ENCODE results near the gene P2RY6.
"Not testable (repeated sequence)": the region's sequence is repeated elsewhere in the genome, so short reads cannot be mapped to it uniquely, and the experiment has no call there.

The P2RY6 gene, protein sequence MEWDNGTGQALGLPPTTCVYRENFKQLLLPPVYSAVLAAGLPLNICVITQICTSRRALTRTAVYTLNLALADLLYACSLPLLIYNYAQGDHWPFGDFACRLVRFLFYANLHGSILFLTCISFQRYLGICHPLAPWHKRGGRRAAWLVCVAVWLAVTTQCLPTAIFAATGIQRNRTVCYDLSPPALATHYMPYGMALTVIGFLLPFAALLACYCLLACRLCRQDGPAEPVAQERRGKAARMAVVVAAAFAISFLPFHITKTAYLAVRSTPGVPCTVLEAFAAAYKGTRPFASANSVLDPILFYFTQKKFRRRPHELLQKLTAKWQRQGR

DNA sequence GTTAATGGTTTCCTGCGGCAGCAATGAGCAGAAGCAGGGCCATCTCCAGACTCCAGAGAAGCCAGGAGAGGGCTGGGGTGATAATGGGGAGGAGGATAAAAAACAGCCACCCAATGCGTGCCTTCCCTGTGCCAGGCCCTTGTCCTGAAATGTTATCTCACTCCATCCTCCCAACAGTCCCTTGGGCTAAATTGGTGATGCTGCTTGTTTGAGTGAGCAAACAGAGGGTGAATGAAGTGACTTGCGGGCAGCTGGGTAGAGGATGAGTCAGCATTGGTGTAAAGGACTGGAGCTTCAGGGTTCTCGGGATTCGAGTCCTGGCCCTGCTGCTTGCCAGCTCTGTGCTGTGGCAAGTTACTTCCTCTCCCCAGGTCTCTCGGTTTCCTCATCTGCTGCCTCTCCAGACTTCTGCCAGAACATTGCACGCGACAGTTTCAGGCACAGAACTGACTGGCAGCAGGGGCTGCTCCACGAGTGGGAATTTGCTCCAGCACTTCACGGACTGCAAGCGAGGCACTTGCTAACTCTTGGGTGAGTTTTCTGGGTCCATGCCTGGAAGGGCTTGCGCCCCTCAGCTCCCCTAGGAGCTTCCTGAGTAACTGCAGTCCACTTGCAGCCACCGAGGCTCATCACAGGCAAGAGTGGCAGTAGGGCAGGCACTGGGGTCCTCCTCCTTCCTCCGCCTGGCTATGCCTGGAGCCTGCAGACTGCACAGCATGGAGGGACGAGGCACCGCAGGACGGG is at the start of gene P2RY6:
Gene P2RY6 (plus strand): TSS at position 403 of the 744 bp plus-strand sequence. CDS start 24,181 bp downstream, outside the sequence.
- no peak for DNase-seq

DNA sequence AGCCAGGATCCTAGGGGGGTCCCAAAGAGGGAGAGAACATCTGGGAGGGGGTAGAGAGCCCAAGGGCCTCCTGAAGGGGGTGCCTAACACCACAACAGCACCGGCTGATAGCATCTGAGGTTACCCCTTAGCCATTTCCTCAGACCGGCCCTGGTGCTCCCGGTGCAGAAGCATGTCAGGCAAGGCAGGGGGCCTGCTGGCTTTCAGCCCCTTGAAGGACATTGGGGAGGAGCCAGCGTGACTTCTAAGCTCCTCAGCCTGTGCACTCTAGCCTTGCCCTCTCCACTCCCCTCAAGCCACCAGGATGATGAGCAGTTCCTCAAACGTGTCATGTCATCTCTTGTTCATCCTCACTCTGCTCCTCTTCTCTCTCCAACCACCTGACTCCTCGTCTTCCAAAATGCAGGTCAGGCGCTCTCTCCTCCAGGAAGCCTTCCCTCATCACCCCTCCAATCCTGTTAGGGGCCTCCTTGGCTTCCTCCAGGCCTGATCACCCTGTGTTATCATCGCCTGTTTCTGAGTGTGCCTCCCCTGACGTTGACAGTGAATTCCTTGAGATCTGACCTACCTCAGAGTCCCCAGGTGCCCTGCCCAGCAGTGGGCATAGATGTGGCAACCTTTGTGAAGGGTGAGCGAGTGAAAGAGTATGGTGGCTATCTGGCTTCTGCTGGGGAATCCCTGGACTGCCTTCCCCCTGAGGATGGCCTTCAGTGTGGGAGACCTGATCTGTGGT is 48.0 kb upstream of the P2RY6 start:
- DNase-seq, result no peak

DNA sequence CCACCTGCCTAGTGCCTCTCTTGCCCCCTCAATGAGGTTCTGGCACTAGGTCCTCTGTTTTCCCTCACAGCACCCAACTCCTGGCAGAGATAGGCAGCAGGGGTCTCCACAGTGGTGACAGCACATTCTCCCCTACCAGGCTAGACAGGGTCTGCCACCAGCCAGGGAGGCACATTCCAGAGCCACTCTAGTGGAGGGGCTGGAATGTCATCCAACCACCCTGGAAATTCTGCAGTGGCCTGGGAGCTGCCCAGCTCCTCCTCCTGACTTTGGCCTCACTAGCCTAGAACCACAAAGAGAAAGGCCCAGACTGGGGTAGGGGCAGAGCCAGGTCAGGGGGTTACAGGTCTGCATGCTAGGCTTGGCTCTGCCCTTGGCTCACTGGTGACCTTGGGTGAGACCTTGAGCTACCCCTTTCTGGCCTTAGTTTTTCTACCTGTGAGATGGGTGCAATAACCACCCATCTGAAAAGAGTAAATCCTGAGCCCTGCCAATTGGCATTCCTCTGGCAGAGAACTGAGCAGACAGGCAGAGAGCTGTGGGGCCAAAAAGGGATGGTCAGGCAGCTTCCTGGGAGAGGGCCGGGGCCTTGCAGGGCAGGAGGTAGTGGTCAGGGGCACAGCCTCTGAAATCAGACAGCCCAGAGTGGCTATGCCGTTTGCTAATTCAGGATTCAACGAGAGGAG is 47.0 kb upstream of the P2RY6 start:
- DNase-seq, result no peak

DNA sequence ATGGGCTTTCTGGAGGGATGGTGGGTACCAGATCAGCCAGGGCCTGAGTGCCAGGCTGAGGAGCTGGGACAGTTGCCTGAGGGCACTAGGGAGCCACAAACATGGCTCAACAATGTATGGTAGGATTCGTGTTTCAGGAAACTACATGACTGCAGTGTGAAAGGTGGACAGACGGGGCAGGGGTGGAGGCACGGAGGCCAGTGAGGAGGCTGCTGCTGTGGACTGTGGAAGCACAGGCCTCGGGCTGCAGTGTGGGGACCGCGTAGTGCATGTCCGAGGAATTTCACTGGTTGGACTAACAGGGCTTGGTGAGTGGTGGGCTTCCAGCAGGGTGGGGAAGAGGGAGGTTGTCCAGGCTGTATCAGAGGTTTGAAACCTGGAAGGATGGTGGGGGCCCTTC is 46.3 kb upstream of the P2RY6 start:
- no peak for DNase-seq

DNA sequence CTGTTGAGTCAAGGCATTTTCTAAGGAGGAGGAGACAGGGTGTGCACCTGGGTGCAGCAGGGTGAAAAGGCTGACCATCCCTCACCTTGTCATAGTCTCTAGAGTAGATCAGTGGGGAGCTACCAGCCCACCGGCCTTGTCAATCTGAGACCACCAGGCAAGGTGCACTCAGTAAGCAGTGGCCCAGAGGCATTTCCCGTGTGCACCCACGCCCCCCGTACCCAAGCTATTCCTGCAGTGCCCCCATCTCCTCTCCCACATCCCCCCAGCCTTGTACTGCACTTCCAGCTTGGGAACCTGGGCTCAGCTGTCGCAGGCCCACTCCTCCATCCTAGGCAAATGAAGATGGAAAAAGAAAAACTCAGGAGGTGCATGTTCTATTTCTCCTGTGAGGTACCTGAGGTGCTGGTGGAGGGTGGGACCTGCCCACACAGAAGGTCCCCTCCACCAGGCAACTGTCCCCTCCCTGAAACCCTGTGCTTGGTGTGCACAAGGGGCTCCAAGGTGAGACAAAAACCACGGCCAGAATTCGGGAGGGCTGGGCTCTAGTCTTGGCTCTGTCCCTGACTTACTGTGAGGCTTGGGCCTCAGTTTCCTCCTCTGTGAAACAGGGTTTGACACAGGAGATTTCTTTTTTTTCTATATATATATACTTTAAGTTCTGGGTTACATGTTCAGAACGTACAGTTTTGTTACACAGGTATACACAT is 45.7 kb upstream of the P2RY6 start:
- DNase-seq, result no peak

DNA sequence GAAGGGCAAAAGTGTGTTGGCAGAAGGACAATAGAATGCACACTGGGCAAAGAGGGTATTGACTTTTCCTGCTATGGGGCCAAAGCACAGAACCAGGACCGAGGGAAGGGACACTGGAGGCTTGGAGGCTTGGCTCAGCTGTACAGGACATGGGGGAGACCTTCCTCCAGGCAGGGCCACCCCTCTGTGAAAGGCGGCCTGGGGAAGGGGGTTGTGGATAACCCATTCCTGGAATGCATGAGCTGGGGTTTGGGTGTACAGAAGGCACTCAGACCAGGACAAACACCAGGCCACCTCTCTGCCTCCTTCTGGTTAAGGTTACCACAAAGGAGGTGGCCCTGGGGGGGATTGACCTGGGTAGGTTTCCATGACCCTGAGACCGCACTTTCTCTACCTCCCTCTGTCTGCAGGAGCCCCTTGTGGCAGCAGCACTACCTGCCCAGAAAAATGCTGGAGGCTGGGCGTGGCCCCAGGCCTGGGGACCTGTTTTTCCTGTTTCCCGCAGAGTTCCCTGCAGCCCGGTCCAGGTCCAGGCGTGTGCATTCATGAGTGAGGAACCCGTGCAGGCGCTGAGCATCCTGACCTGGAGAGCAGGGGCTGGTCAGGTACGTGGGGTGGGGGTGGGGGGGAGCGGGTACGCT is 44.4 kb upstream of the P2RY6 start:
- no peak for DNase-seq

DNA sequence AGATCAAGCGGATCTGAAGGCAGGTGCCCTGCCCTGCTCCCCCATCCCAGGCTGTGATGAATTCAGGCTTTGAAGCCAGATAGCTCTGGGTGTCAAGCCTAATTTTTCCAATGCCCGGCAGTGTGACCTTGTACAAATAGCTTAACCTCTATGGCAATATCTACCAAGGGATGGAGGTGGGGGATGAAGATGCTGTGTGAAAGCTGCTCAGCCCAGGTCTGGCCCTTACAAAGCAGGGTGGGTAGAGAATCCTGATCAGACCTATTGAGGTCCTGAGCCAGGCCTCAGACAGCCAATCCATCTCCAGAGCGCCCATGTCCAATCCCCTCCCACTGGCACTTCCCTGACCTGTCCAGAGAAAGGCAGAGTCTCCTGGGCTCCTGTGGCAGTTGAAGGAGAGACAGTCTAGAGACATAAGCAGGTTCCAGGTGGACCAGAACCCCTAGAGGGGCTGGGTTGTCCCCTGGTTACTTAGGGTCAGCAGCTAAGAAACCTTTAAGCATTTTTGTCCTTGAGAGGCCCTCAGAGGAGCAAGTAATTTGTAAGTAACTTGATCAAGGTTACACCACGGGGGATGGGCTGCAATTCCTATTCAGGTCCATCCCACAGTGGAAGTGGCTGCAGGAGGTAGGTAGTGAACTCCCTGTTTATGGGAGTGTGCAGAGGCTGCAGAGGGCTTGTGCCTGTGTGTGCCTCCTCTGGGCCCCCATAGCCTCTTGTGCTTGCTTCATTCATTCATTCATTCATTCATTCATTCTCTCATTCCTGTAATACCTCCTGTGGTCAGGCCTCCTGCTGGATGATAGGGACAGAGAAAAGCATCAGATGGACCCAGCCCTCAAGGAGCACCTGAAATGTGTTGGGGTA is 43.6 kb upstream of the P2RY6 start:
- no peak for DNase-seq

DNA sequence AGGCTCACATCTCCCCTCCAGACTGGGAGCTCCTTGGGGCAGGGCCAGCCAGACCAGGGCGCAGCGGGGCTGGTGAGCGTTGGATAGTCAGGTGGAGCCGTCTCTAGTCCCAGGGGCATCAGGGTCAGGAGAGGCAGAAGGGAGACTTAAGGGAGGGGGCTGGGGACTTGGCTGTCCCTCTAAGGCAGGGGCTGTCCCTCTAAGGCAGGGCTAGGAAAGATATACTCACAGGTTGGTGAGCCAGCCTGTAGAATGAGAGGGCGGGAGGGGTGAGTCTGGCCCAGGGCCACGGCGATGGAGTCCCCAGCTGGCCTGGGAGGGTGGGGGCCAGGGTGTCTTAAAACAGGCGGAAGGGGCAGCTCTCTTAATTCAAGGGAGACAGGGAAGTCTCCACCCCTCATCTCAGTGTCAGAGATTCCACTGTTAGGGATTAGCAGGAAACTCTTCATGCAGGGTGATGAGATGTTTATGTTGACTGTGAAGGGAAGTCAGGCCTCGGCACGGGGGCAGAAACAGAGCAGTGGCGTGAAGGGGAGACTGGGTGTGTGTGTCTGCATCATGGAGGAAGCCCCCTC is 42.7 kb upstream of the P2RY6 start:
- DNase-seq, result no peak

DNA sequence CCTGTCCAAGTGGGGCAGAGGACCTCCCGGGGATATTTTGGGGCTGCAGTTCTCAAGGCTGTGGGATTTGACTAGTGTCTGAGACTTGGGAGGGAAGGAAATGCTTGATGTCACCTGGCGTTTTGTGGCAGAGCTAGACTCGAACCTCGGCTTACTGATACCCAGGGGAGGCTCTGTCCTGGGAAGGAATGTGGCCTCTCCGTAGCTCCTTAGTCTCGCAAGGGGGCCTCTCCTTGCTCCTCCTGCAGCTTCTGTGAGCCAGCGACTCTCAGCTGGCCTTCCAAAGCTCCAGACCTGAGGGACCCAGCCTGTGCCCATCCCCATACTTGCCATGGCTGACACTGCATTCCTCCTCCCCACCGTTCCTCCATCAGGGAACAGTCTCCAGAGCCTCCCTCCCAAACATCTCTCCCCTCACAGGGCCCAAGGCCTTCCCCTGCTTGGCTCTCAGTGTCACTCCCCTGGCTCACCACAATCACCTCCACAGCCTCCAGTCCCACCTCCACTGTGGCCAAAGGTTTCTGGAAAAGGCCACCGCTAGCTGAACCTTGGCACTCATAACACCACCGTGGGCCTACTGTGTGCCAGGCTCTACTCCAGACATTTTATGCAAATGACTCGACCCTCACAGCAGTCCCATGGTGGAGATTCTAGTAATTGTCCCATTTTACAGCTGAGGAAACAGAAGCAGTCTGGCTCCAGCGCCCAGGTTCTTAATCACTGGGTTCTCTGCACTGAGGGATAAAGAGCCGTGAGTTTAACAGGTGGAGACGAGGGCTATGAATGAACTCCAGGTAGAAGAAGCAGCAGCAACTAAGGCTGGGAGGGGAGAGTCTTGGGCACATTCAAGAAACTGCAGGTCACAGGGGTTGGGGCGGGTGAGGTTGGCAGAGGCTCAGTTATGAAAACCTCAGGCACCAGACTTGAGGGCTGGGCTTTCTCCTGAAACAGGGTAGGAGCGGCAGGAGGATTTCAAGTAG is 42.0 kb upstream of the P2RY6 start:
- no peak for DNase-seq

DNA sequence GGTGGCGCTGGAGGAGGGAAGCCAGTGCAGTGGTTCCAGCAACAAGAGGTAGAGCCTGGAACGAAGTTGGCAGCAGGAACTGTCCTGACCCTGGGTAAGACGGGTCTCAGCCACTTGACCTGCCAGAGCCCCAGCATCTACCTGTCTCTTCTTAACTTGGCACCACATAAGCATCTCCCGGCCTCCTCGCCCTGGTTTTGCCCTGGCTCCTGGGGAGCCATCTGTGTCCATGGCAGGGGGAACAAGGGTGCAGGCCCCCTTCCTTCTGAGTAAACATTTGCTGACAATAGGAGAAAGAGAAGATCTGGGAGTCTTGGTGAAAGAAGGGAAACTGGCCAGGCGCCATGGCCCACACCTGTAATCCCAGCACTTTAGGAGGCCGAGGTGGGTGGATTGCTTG is 41.2 kb upstream of the P2RY6 start:
- DNase-seq, result no peak

DNA sequence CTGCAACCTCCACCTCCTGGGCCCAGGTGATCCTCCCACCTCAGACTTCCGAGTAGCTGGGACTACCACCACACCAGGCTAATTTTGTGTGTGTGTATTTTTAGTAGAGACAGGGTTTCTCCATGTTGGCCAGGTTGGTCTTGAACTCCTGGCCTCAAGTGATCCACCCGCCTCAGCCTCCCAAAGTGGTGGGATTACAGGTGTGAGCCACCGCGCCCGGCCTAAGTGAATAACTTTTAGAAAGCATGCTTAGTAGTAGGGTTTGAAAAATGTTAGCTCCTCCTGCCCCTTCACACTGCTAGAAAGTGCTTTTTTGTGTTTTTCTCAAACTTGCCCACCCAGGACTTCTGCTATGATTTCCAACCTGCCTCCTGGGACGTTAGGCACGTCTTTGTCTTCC is 39.7 kb upstream of the P2RY6 start:
- not testable (repeated sequence) for DNase-seq

DNA sequence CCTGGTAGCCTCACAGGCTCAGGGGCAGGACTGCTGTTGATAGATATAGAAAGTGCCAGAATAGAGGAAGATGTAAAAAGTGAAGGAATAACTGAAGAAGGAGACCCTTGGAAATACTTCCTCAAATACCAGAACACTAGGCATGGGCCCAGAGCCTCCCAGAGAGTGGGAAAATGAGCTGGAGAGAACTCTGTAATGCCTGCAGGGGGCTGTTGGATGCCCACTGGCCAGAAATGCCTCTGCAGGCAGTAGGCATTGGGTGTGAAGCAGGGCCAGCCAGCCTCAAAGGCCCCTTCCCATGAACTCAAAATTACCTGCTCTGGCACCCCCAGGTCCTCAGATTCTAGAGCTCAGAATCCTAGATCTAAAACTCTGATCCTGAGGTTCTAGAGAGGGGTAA is 38.9 kb upstream of the P2RY6 start:
- DNase-seq, result no peak

DNA sequence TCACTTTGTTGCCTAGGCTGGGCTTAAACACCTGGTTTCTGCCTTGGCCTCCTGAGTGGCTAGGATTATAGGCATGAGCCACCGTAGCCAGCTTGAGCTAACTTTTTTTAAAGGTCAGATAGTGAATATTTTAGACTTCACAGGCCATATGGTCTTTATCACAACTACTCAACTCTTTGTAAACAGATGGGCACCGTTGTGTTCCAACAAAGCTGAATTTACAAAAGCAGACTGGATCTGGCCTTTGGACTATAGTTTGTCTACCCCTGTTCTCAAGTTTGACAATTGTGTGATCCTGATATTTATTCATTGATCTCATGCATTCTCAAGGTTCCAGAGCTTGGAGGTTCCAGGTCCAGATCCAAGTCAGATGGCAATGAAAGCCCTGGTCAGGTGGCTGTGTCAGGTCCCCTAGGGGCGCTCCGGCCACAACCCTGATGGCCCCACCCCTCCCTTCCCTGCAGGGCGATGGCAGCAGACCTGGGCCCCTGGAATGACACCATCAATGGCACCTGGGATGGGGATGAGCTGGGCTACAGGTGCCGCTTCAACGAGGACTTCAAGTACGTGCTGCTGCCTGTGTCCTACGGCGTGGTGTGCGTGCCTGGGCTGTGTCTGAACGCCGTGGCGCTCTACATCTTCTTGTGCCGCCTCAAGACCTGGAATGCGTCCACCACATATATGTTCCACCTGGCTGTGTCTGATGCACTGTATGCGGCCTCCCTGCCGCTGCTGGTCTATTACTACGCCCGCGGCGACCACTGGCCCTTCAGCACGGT is 38.3 kb upstream of the P2RY6 start:
- DNase-seq, result no peak

DNA sequence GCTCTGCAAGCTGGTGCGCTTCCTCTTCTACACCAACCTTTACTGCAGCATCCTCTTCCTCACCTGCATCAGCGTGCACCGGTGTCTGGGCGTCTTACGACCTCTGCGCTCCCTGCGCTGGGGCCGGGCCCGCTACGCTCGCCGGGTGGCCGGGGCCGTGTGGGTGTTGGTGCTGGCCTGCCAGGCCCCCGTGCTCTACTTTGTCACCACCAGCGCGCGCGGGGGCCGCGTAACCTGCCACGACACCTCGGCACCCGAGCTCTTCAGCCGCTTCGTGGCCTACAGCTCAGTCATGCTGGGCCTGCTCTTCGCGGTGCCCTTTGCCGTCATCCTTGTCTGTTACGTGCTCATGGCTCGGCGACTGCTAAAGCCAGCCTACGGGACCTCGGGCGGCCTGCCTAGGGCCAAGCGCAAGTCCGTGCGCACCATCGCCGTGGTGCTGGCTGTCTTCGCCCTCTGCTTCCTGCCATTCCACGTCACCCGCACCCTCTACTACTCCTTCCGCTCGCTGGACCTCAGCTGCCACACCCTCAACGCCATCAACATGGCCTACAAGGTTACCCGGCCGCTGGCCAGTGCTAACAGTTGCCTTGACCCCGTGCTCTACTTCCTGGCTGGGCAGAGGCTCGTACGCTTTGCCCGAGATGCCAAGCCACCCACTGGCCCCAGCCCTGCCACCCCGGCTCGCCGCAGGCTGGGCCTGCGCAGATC is 37.5 kb upstream of the P2RY6 start:
- no peak for DNase-seq

DNA sequence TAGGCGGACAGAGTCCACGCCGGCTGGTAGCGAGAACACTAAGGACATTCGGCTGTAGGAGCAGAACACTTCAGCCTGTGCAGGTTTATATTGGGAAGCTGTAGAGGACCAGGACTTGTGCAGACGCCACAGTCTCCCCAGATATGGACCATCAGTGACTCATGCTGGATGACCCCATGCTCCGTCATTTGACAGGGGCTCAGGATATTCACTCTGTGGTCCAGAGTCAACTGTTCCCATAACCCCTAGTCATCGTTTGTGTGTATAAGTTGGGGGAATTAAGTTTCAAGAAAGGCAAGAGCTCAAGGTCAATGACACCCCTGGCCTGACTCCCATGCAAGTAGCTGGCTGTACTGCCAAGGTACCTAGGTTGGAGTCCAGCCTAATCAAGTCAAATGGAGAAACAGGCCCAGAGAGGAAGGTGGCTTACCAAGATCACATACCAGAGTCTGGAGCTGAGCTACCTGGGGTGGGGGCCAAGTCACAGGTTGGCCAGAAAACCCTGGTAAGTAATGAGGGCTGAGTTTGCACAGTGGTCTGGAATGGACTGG is 36.8 kb upstream of the P2RY6 start:
- DNase-seq, result no peak

DNA sequence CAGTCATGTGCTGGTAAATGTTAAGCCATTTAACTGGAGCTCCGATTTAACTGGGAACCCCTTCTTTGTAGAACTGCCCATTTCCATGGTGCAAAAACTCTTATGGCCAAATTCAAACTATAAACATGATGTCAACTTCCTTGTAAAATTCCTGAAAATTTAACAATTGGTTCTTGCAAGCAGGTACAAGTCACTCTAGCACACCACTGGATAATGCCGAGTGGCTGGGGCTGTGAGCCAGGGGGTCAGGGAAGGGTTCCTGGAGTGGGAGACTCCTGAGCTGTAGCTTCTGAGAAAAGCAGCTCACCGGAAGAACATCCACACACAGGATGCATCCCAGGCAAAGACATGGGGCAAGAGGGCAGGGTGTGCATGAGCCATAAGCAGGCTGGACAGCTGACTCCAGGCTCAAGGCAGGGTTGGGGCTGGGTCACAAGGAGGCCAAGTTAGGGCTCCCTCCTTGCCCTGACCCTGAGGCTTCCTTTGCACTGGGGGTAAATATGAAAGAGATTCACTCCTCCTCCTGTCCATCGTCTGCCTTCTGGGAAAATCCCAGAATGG is 35.9 kb upstream of the P2RY6 start:
- no peak for DNase-seq

DNA sequence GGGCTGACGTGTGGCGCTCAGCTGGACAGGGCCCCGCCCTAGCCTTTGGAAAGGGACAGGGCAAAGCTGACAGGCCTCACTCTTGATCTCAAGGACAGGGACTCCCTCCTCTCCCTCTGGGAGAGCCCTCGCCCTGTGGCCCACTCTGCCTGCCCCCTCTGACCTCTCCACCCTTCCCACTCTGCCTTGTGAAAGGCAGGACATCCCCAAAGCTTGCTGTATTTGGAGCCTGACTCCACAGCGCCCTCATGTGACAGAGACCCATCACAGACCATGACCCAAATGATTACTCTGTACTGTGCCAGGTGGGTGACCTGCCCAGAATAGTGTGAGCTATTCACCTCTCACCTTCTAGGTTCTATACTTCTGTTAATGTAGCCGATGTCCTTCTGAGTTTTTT is 35.3 kb upstream of the P2RY6 start:
- no peak for DNase-seq

Data from NCI-H1092 (cell line).